GM12872 (cell line): ENCODE data around the gene KLHDC3.

Experiments
- TF ChIP-seq, protein P1 (sequence below): IDR thresholded peaks from 3 replicates; pipeline ENCODE4 v1.5.1; 2011; ENCODE audit warnings: low read depth, mild to moderate bottlenecking, low read length, moderate library complexity; ENCODE audit not compliant: insufficient read depth

The KLHDC3 gene

DNA sequence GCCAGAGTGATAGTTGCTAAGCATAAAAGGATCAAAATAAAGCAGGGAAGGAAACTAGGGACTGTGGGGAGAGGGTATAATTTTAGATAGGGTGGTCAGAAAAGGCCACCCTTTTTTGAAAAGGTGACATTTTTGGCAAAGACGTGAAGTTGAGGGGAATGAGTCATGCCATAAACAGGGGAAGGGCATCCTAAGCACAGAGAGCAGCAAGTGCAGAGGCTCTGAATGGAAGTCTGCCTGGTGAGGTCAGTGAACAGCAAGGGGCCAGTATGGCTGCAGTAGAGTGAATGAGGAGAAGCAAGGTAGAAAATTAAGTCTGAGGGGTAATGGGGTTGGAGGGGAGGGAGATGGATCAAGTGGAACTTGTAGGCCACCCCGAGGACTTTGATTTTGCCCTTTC, 47.8 kb downstream of the KLHDC3 start:
- TF ChIP-seq, protein P1, sequence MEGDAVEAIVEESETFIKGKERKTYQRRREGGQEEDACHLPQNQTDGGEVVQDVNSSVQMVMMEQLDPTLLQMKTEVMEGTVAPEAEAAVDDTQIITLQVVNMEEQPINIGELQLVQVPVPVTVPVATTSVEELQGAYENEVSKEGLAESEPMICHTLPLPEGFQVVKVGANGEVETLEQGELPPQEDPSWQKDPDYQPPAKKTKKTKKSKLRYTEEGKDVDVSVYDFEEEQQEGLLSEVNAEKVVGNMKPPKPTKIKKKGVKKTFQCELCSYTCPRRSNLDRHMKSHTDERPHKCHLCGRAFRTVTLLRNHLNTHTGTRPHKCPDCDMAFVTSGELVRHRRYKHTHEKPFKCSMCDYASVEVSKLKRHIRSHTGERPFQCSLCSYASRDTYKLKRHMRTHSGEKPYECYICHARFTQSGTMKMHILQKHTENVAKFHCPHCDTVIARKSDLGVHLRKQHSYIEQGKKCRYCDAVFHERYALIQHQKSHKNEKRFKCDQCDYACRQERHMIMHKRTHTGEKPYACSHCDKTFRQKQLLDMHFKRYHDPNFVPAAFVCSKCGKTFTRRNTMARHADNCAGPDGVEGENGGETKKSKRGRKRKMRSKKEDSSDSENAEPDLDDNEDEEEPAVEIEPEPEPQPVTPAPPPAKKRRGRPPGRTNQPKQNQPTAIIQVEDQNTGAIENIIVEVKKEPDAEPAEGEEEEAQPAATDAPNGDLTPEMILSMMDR: no peak

DNA sequence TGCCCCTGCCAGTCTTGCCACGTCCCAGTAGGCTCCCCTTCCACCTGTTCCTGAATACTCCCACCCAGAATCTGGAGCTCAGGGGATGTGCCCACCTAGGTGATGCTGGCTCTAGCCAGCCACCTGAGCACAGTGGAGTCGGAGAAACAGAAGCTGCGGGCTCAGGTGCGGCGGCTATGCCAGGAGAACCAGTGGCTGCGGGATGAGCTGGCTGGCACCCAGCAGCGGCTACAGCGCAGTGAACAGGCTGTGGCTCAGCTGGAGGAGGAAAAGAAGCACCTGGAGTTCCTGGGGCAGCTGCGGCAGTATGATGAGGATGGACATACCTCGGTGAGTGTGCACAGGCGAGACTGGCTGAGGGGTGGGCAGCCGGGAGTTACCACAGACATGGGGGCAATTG, 48.8 kb downstream of the KLHDC3 start:
- TF ChIP-seq, protein P1: no peak

DNA sequence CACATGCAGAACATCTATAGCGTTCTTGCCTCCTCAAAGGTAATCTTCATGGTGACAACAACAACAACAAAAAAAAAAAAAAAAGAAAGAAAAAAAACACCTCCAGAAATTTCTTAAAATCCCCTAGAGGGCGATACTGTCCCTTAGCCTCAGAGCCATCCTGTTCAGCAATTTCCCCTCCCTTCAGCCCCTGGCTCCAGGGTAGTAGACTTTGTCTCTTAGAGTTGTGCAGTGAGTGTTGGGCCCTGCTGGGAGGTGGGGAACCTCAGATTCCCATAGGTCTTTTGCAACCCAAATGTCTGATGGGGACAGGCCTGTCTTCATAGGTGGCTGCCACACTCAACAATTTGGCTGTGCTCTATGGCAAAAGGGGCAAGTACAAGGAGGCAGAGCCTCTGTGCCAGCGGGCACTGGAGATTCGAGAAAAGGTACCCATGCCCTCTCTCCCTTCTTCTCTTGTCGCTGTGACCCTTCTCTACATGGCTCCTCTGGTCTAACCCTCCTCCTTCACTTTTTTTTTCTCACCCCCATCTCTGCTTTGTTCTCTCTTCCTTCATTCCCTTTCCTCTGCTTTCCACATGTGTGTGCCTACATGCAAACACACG, 56.1 kb downstream of the KLHDC3 start:
- TF ChIP-seq, protein P1: peak; percentile 61
